Measurements from ENCODE around the gene TNPO3. TPM values are rescaled to one million over a fixed set of nuclear protein-coding genes. Genes with fewer than 3 reads are reported as not detected.

Gene TNPO3
- total and polyA plus RNA-seq, 10 of the 15 experiments (the other 5 are each of a cell fraction or from before 2014, with no cell fraction given): 17.6 to 91.8 (median 65.9) TPM

- no peak for TF ChIP-seq PRDM15 (CRISPR knock-in tag; IDR thresholded peaks at IDR 0.05)
- TF ChIP-seq PBX3 (IDR thresholded peaks at IDR 0.05; ENCODE audit: insufficient replicate concordance, low read depth, low read length): no peak
- peak; percentile 33; the same call in 1 of the 2 replicates for TF ChIP-seq PML (IDR thresholded peaks at IDR 0.05; ENCODE audit: low read length)
- no peak for TF ChIP-seq POU2F2 (IDR thresholded peaks at IDR 0.05; ENCODE audit: borderline replicate concordance, low read depth, low read length)
- TF ChIP-seq ZBTB4 (CRISPR knock-in tag; IDR thresholded peaks at IDR 0.05): no peak
- no peak for TF ChIP-seq EED (IDR thresholded peaks at IDR 0.05; ENCODE audit: low read depth)
- no peak for TF ChIP-seq SUPT20H (IDR thresholded peaks at IDR 0.05; ENCODE audit: borderline replicate concordance, control insufficient read depth, low read depth, low read length)
- no peak for TF ChIP-seq KDM1A (IDR thresholded peaks at IDR 0.05; ENCODE audit: borderline replicate concordance)
- TF ChIP-seq SMARCA5 (IDR thresholded peaks at IDR 0.05): no peak
- 0 out of 2 replicates have a peak, but pooled peaks have one; percentile 16 for TF ChIP-seq ZNF217 (IDR thresholded peaks at IDR 0.05)
- no peak for TF ChIP-seq POLR2AphosphoS2 (IDR thresholded peaks at IDR 0.05; ENCODE audit: low read depth, low read length)
- no peak for TF ChIP-seq SMC3 (IDR thresholded peaks at IDR 0.05; ENCODE audit: borderline replicate concordance, low read length)
- TF ChIP-seq E2F8 (IDR thresholded peaks at IDR 0.05; ENCODE audit: low read depth, partially characterized antibody): no peak
- TF ChIP-seq ASH2L (IDR thresholded peaks at IDR 0.05; ENCODE audit: borderline replicate concordance, low read depth): no peak
- peak; percentile 63; the same call in 1 of the 2 replicates for TF ChIP-seq YY1 (IDR thresholded peaks at IDR 0.05; ENCODE audit: low read depth, low read length)
- TF ChIP-seq EZH2 (IDR thresholded peaks at IDR 0.05; ENCODE audit: borderline replicate concordance, control insufficient read depth, low read depth, low read length): no peak
- no peak for TF ChIP-seq CHD2 (IDR thresholded peaks at IDR 0.05; ENCODE audit: borderline replicate concordance, low read depth, low read length)
- TF ChIP-seq ETV6 (conservative IDR thresholded peaks at IDR 0.05 in 1 of 2, IDR thresholded peaks at IDR 0.05 in 1 of 2; ENCODE audit: borderline replicate concordance in 1 of 2, low read depth in 1 of 2): no peak; a peak in 1 of 4 replicates
These were observed 36.9 kb downstream of the TNPO3 start (continued) for GRCh38 chr7:129017933-129018538.
